Fibroblast of mammary gland (primary cell): ENCODE data around the gene KIF7.

Experiments
- DNase-seq: peaks from one replicate; pipeline ENCODE4 v3.0.0-alpha.2; 2010; ENCODE audit warnings: low read depth
- H3K4me3 ChIP-seq: 2 replicates; pipeline ENCODE4 v1.5.1; 2011; ENCODE audit warnings: low read depth, mild to moderate bottlenecking, low read length, moderate library complexity; ENCODE audit not compliant: control insufficient read depth
- CTCF ChIP-seq: conservative IDR thresholded peaks from 2 replicates; pipeline ENCODE4 v1.5.1; 2011; ENCODE audit warnings: low read depth, low read length, inconsistent platforms; ENCODE audit not compliant: control insufficient read depth, insufficient read depth

The KIF7 gene

GRCh38 chr15:89670971-89671560, 15.8 kb upstream of the KIF7 start:
- TF ChIP-seq CTCF, result no peak
- no peak overlapping the region for H3K4me3 ChIP-seq
- DNase-seq, result no peak

DNA sequence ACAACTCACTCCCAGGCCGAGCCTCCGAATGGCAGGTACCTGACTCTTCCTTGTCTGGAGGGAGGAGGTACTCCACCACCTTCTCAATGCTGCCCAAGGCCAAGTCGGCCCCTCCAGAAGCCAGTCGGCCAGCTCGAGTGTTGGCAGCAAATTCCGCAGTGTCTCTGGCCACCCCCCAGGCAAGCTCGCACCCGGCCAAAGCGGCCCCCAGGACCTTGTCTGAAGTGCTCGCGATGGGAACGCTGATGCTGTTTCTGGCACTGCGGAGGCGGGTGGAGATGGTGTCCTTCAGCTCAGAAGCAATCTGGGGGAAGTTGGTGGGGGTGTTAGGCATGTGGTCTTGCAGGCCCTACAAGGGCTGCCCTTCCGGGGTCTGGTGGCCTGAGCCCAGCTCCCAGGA, 14.7 kb upstream of the KIF7 start:
- no peak for TF ChIP-seq CTCF
- no peak for DNase-seq
- no peak overlapping the region for H3K4me3 ChIP-seq

GRCh38 chr15:89669309-89669865, 14.1 kb upstream of the KIF7 start:
- TF ChIP-seq CTCF, result no peak
- no peak for DNase-seq
- H3K4me3 ChIP-seq, result no peak overlapping the region

- no peak for DNase-seq
- no peak for TF ChIP-seq CTCF
- no peak overlapping the region for H3K4me3 ChIP-seq
Measured at GRCh38 chr15:89668171-89668570, 12.9 kb upstream of the KIF7 start.

DNA sequence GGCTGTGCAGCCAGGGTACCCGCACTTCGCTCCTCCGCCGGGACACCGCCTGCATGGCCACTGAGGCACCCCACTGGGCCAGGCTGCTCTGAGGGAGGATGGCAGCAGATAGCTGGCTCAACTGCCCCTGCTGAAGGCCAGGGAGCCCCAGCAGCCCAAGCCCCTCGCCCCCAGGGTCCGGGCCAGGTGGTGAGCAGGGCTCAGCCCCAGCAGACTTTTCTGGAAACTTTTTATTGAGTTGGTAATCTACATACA, 12.4 kb upstream of the KIF7 start:
- DNase-seq, result no peak
- no peak overlapping the region for H3K4me3 ChIP-seq
- no peak for TF ChIP-seq CTCF

GRCh38 chr15:89666858-89667705, 11.8 kb upstream of the KIF7 start:
- no peak overlapping the region for H3K4me3 ChIP-seq
- TF ChIP-seq CTCF, result no peak
- no peak for DNase-seq
